ENCODE measurements around the gene RGS12. TPM values are rescaled to one million over a fixed set of nuclear protein-coding genes. Genes with fewer than 3 reads are reported as not detected.

RGS12 gene
- total and polyA plus RNA-seq, 2 experiments from 2014 or later: 40.1 to 45.0 TPM

DNA sequence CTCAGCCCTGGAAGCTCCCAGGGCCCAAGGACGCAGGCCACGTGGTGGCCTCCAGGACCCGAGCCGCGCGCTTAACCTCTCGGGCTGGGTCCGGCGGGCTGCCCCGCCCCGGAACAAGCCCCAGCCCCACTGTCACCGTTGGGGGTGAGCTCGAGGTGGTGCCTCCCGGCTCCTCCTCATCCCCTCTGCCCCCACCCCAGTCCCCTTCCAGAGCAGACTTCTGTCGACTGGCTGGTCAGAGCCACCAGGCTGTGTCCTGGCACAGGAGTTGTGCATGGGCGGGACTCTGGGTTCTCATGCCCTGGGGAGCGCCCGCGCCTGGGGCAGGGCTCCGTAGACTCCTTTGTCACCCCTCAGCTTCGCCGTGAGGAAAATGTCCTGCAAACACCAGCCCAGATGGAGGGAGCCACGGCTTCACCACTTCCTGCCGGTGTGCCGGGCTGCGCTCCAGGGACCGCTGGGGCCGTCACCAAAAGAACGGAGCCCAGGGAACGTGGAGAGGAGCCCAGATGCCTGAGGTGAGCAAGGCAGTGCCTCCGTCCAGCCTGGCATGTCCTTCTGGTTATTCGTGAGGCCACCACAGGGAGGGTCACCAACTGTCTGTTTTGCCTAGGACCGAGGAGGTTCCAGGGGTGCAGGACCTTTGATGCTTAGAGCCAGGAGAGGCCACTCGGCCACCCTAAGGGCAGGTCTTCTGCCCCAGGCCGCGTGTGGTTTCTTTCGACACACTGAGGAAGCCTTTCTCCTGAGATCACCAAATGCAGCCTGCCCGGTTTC is 7.1 kb upstream of the RGS12 start:
- Histone ChIP-seq H3K36me3 (no peaks in the 10 kb centered on the region), H3K9me3 (ENCODE audit: low read depth) (no peaks in the 10 kb centered on the region), H3K4me3 (no peak overlapping the region), H3K27ac (no peak overlapping the region), H3K27me3 (no peaks in the 10 kb centered on the region), H3K4me1 (ENCODE audit: low read depth) (no peaks in the 10 kb centered on the region)
- peak in 1 of 2 donors; percentile 37 for DNase-seq (ENCODE audit: low read depth in 1 of 2, low spot score in 1 of 2)
- TF ChIP-seq, protein P1, sequence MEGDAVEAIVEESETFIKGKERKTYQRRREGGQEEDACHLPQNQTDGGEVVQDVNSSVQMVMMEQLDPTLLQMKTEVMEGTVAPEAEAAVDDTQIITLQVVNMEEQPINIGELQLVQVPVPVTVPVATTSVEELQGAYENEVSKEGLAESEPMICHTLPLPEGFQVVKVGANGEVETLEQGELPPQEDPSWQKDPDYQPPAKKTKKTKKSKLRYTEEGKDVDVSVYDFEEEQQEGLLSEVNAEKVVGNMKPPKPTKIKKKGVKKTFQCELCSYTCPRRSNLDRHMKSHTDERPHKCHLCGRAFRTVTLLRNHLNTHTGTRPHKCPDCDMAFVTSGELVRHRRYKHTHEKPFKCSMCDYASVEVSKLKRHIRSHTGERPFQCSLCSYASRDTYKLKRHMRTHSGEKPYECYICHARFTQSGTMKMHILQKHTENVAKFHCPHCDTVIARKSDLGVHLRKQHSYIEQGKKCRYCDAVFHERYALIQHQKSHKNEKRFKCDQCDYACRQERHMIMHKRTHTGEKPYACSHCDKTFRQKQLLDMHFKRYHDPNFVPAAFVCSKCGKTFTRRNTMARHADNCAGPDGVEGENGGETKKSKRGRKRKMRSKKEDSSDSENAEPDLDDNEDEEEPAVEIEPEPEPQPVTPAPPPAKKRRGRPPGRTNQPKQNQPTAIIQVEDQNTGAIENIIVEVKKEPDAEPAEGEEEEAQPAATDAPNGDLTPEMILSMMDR (IDR thresholded peaks at IDR 0.05; ENCODE audit: low read depth, low read length): no peak

DNA sequence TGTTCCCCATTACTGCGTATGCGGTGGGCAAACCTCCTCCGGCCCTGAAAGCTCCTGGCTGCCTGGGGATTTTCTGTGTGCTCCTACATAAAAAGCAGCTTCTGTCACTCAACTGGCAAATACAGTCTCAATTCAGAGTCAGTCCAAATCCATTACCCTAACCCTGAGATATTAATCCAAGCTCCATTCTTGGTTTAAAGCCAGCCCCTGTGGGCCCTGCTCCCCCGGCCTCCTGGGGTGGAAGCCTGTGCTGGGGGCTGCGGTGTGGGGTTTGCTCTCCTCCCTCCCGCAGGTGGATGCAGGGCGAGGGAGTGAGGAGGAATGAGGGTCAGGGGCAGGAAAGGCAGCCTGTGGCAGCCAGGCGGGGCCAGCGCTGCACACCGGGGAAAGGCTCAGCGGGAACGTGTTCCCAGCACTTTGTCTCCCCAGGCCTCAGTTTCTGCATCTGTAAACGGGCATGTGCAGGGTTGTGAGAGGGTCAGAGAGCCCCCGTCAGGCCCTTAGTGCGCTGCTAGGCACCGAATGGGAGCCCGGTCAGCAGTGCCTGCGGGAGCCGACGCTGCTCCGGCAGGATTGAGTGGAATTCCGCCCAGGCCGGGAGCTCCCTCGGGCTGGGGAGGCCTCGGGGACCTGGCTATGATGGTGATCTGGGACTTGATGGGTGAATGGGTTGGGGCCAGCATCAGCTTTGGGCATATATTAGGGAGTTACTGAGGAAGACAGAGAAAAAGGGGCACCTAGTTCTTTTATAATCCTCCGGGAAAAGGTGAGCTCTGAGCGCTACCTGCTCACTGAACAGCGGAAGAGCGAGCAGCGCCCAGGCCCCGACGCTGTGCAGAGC is 6.3 kb upstream of the RGS12 start:
- no peak overlapping the region for H3K4me3 ChIP-seq
- H3K36me3 ChIP-seq: no peaks in the 10 kb centered on the region
- TF ChIP-seq, protein P1 (IDR thresholded peaks at IDR 0.05; ENCODE audit: low read depth, low read length): no peak
- no peaks in the 10 kb centered on the region for H3K4me1 ChIP-seq (ENCODE audit: low read depth)
- H3K27me3 ChIP-seq: no peaks in the 10 kb centered on the region
- no peak overlapping the region for H3K27ac ChIP-seq
- DNase-seq (ENCODE audit: low read depth in 1 of 2, low spot score in 1 of 2): no peak
- no peaks in the 10 kb centered on the region for H3K9me3 ChIP-seq (ENCODE audit: low read depth)

DNA sequence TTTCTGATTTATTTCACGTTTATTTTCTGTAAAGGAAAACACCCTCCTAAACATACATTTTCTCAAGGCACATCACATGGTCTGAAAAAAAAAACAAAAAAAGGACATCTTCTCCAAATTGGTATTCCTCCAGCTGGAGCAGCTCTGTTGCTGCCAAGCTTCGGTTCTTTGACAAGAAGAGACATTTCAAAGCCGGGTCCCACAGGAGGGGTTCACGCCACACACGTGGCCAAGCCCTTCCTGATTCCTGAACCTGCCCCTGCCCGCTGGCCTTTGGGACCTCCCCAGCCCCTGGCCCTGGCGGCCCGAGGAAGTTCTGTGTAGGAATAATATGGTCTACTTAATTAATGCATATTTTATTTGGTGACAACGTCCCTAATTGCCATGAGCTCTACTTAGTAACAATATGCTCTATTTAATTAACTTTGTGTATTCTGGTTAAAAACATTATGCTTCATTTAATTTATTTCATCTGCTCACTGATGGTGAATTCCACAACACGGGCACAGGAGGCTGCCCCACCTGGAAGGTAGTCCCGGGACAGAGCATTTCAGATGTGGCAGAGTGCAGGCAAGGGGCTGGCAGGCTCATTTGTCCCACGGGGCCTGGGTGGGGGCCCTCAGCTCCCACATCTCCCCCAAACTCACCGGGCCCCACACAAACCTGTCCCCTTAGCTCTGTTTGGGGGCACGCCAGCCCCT is 5.4 kb upstream of the RGS12 start:
- Histone ChIP-seq H3K9me3 (ENCODE audit: low read depth) (no peaks in the 10 kb centered on the region), H3K27me3 (no peaks in the 10 kb centered on the region), H3K4me1 (ENCODE audit: low read depth) (no peaks in the 10 kb centered on the region), H3K36me3 (no peaks in the 10 kb centered on the region), H3K4me3 (no peak overlapping the region), H3K27ac (no peak overlapping the region)
- TF ChIP-seq, protein P1 (IDR thresholded peaks at IDR 0.05; ENCODE audit: low read depth, low read length): no peak
- DNase-seq (ENCODE audit: low read depth in 1 of 2, low spot score in 1 of 2): no peak

DNA sequence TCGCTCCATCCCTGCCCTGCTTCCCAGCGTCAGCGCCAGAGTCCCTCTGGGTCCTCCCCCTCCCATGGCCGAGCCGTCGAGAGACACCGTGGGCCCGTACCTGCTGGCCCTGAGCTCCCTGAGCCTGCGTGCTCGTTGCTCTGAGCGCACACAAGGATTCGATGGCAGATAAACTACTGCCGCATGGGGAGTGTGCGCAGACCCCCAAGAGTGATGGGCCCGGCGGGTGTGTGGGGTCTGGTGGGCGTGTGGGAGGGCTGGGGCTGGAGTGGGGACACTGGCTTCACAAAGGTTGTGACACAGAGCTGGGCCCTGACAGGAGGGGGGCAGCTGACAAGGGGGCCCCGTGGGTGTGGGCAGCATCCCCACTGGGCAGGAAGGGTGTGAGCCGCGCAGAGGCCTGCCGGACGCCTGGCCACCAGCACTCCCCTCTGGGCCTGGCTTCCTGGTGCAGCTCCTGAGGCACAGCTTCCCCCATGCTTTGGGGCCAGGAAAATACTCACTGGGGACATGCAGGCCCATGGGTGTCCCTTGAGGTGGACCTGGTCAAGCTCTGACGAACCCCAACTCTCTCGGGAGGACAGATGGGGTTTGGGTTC is 4.8 kb upstream of the RGS12 start:
- TF ChIP-seq, protein P1 (IDR thresholded peaks at IDR 0.05; ENCODE audit: low read depth, low read length): no peak
- Histone ChIP-seq H3K36me3 (no peaks in the 10 kb centered on the region), H3K9me3 (ENCODE audit: low read depth) (no peaks in the 10 kb centered on the region), H3K4me3 (no peak overlapping the region), H3K27ac (no peak overlapping the region), H3K27me3 (no peaks in the 10 kb centered on the region), H3K4me1 (ENCODE audit: low read depth) (no peaks in the 10 kb centered on the region)
- DNase-seq (ENCODE audit: low read depth in 1 of 2, low spot score in 1 of 2): no peak

DNA sequence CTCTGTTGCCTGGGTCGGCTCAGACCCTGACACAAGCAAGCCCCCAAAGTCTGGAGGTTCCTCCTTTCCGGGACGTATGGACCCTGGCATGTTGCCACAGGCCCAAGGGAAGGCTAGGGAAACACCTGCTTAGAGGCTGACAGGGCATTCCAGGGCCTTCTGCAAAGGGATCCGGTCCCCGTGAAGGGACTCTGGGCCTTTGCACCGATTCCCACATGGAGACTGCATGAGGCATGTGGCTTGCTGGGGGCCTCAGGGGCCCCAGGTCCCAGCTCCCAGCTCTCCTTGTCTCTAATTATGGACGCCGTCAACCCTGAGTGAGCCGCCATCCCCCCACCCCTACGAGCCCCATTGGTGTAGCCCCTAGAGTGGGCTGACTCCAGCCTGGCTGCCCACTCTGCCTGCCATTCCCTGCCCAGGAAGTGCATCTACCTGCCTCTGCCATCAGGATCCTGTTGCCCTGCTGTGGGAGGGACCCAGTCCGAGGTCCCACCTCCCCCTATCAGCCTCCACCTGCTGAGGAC is 4.2 kb upstream of the RGS12 start:
- Histone ChIP-seq H3K4me1 (ENCODE audit: low read depth) (no peaks in the 10 kb centered on the region), H3K27me3 (no peaks in the 10 kb centered on the region), H3K36me3 (no peaks in the 10 kb centered on the region), H3K9me3 (ENCODE audit: low read depth) (no peaks in the 10 kb centered on the region), H3K27ac (no peak overlapping the region), H3K4me3 (no peak overlapping the region)
- no peak for DNase-seq (ENCODE audit: low read depth in 1 of 2, low spot score in 1 of 2)
- TF ChIP-seq, protein P1 (IDR thresholded peaks at IDR 0.05; ENCODE audit: low read depth, low read length): no peak

Data from cardiac muscle cell (in vitro differentiated cells and primary cell).